Measurements from ENCODE around the gene AP1S1.
"Not testable (repeated sequence)": the region's sequence is repeated elsewhere in the genome, so short reads cannot be mapped to it uniquely, and the experiment has no call there.

AP1S1 gene

DNA sequence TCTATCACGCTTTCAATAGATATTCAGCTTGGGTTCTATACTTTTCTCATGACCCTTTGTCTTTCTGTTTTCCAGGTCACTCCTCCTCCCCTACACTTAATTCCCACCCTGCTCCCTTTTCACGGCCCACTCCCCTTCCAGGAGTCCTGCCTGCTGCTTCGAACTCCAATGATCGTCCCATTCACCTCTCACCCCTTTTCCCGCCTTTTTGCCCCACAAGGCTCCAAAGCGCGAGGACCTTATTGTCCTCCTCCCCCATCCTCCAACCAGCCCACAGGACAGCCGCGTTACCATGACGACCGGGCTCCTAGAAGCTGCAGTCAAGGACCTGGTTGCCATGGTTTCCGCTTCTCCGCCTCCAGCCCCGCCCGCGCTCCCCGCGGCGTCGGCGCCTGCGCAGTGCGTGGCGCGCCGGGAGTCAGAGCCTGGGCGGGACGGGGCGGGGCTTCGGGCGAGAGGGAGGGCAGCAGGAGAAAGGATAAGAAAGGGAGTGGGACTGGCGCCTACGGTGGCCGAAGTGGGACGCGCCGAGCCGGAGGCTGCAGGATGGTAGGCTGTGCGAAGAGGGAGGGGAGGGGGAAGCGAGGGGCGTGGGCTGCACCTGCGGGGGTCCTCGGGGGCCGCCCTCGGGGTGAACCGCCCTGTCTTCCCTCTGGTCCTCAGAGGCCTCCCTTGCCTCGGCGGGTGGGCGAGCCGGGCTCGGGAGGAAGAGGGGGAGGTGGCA is at the start of gene AP1S1:
Gene AP1S1, plus strand, starts transcription at position 508 of the 724 bp plus-strand sequence. Its CDS starts 39 bp downstream, at position 547.
- peak; percentile 98 for DNase-seq

DNA sequence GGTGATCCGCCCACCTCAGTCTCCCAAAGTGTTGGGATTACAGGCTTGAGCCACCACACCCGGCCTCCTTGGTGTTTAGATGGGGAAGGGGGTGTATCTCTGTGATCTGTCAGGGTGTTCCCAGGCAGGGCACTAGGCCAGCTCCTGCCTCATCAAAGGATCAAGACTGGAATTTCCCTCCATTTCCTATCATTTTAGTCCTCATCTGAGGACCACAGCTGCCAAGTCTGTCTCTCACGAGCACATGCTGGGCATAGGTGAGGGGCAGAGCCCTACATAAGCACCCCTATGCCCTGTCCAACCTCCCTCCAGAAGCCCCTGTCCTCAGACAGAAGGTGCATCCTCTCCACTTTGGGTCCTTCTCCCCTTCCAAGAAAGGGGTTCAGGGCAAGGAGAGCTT is 49.5 kb upstream of the AP1S1 start:
- DNase-seq = no peak

DNA sequence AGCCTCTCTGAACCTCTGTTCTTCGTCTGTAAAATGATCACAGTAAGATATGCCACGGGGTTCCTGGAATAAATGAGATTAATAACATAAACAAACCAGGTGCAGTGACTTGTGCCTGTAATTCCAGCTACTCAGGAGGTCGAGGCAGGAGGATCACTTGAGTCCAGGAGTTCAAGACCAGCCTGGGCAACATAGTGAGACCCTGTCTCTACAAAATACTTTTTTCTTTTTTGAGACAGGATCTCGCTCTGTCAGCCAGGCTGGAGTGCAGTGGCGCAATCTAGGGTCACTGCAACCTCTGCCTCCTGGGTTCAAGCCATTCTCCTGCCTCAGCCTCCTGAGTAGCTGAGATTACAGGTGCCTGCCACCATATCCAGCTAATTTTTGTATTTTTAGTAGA is 49.0 kb upstream of the AP1S1 start:
- DNase-seq = not testable (repeated sequence)

DNA sequence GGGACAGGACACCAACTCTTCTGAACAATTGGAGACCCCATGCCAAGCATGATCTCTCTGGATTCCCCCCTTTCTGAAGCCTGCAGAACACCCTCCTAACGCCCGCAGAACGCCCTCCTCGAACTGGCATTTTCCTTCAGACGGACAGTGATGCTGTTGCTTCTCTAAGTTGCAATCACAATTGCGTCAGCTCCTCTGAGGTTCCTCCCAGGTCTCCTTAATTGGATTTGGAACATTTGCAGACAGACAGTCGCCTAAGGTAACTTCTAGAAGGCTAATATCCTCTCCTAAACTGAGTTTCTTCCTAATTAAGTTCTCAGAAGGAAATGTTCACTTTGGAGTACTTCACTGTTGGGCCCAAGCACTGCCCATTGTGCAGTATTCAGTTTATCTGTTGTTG is 47.9 kb upstream of the AP1S1 start:
- DNase-seq = no peak

DNA sequence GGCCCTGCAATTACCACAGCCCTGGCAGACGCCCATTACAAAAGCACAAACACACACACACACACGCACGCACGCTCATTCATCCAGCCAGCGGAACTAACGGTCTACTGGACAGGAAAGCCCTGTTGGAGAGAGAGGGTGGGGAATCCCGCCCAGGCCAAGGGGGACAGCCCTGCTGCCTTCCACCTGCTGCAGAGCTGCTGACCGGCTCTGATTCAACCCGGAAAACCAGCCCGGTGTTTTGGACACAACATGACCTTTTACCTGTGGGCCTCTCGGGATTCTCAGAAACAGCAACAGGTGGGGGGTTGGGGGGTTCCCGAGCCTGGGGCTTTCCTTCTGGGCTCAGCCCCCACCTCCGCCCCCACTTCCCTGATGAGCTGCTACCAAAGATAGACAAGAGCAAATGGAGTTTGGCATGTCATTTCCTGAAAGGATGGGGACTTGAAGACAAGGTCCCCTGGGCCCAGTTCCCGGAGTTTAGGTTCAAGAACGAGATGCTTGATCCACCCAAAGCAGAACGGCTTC is 45.9 kb upstream of the AP1S1 start:
- DNase-seq = no peak

DNA sequence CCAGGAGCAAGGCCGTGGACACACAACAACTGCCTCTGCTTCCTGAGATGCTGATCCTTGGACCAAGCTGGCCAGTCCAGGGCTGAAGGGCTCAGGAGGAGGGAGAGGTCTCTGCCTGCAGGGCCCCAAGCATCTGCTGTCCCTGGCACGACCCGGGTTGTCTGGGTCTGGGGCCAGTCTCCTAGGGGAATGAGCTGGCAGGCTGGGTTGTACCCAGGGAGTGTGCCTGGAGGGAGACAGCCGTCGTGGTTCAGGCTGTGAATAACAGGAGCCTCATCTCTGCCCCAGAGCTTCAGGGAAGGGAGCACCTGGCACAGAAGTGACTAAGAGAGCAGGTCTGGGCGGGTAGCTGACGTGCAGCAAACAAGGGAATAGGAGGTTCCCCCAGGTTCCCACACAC is 45.3 kb upstream of the AP1S1 start:
- DNase-seq = no peak

DNA sequence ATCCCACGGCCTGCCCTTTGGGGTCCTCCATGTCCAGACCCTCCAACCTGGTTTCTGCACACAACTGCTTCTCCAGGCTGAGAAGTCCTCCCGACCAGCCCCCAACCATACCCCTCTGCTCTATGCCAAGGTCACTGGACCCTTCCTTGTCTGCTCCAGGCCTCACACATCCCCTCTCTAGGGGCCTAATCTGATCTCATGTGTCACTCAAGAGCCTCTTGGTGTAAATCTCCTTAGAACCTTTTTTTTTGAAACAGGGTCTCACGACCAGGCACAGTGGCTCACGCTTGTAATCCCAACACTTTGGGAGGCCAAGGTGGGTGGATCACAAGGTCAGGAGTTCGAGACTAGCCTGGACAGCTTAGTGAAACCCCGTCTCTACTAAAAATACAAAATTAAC is 44.9 kb upstream of the AP1S1 start:
- no peak for DNase-seq

DNA sequence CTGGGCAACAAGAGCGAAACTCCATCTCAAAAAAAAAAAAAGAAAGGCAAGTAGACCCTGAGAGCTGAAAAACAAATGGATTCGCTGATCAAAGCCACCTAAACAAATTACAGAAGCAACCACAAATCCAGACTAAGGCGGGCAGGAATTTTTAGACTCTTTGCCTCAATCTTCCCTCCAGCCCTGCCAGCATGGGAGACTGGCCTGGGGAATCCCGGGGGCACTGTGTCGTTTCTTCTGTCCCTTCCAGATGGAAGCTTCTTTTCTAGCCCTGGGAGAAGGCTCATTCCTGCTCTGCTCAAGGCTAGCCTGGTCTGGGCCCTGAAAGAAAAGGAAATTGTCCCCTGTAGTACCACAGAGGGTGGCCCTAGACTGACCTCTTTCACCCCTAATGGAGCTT is 43.0 kb upstream of the AP1S1 start:
- no peak for DNase-seq

DNA sequence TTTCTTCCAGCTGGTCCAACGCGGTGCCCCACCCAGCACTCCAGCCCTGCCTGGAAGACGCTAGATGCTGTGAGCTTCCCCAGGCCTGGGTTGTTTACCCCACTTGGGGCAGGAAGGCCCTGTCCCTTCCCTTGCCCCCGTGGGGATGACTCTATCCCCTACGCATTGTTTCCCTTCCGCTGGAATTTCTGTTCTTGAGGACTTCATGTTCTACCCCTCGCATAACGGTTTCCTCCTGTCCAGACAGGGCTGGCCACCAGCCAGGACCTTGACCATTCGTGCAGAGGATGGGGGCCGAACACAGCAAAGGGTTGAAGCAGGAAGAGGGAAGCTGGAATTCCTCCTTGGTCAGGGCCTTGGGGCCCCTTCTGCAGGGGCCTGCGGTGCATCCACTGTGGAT is 42.0 kb upstream of the AP1S1 start:
- DNase-seq = no peak

DNA sequence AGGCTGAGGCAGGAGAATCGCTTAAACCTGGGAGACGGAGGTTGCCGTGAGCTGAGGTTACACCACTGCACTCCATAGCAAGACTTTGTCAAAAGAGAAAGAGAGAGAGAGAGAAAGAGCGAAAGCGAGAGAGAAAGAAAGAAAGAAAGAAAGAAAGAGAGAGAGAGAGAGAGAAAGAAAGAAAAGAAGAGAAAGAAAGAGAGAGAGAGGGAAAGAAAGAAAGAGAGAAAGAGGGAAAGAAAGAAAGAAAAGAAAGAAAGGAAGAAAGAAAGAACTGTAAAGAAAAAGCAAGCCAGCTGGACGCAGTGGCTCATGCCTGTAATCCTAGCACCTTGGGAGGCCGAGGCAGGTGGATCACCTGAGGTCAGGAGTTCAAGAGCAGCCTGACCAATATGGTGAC is 41.1 kb upstream of the AP1S1 start:
- not testable (repeated sequence) for DNase-seq

DNA sequence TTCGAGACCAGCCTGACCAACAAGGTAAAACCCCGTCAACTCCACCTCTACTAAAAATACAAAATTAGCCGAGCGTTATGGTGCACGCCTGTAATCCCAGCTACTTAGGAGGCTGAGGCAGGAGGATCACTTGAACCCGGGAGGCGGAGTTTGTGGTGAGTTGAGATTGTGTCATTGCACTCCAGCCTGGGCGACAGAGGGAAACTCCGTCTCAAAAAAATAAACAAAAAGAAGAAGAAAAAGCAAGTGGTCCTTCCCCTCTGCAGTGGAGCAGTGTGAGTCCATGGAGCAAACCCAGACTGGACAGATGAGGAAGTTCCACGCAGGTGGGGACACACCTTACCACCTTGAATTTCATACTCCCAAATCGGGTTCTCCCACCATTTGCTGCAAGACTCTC is 40.4 kb upstream of the AP1S1 start:
- no peak for DNase-seq

DNA sequence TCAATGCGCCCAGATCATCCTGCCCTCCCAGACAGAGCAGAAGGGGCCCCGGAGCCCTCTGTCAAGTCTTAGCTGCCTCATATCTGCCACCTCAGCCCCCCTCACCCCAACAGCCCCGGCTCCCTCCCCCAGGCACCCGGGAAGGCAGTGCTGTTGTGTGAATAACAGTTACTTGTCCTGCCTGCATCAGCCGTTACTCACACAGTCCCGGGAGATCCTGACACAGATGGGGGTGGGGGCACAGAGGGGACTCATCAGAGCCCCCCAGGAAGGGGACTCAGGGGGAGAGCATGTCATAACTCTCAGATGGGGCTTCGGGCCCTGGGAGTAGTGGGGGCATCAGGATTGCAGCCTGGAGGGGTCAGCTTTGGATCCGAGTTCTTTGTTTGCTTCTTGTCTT is 39.8 kb upstream of the AP1S1 start:
- no peak for DNase-seq

DNA sequence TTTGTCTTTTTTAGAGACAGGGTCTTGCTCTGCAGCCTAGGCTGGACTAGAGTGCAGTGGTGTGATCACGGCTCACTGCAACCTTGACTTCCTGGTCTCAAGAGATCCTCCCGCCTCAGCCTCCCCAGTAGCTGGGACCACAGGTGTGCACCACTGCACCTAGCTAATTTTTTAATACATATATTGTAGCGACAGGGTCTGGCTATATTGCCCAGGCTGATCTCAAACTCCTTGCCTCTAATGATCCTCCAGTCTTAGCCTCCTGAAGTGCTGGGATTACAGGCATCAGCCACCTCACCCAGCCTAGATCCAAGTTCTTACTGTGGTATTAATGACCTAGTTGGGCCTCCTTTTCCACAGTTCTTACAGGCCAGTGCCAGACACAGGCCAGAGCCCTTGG is 39.1 kb upstream of the AP1S1 start:
- no peak for DNase-seq

DNA sequence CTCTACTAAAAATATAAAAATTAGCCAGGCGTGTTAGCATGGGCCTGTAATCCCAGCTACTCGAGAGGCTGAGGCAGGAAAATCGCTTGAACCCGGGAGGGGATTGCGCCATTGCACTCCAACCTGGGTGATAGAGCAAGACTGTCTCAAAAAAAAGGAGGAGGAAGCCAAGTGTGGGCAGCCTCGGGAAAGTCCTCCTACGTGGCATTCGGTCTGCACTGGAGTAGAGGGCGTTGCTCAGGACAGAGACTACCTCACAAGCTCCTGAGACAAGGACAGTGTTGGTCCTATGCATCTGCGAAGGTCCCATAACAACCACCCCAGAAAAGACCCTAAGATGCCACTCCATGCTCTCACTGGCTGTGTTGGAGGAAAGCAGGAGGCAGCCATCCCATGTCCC is 37.4 kb upstream of the AP1S1 start:
- DNase-seq = no peak

DNA sequence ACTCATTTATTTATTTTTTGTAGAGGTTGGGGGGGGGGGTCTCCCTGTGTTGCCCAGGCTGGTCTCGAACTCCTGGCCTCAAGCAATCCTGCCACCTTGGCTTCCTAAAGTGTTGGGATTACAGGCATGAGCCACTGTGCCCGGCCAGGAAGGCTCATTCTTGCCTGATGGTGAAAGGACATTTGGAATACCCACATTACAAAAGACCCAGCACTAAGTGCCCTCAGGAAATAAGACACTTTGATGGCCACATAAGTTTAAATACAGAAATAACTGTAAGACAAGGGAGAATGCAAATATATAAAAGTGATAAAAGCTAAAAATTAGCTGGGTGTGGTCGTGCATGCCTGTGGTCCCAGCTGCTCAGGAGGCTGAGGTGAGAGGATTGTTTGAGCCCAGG is 35.4 kb upstream of the AP1S1 start:
- DNase-seq = no peak

DNA sequence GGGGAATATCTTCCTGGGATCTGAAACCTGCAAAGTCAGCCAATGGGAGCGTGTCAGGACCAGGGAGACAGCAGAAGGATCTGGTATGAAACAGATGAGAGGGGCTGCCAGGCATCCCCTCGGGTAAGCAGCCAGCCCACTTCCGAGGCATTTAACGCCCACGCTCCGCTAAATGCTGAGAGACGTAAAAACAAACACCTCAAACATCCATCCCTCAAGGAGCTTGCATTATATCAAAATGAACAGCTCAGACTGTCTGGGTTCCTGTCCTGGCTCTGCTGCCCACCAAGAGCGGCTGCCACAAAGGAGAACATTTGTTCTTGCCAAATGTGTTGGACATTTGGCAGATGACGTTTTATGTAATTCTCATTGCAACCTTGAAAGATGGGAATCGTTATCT is 34.4 kb upstream of the AP1S1 start:
- no peak for DNase-seq

DNA sequence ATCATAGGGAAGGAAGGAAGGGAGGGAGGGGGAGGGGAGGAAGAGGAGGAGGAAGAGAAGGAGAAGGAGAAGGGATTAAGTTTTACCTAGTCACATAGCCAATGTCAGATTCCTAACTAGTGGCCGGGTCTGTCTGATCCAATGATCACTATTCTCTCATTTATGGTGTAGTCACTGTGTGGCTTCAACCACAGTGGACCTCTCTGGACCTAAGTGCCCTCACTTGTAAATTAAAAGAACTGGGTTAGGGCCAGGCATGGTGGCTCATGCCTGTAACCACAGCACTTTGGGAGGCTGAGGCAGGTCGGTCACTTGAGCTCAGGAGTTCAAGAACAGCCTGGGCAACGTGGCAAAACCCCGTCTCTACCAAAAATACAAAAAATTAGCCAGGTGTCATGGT is 34.0 kb upstream of the AP1S1 start:
- DNase-seq = no peak

DNA sequence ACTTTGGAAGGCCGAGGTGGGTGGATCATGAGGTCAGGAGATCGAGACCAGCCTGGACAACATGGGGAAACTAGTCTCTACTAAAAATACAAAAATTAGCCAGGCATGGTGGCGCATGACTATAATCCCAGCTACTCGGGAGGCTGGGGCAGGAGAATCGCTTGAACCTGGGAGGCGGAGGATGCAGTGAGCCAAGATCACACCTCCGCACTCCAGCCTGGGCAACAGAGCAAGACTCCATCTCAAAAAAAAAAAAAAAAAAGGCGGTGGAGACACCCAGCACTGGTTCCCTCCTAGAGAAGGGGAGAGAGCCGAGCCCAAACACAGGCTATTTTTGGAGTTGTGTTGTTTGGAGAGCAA is 32.7 kb upstream of the AP1S1 start:
- DNase-seq = not testable (repeated sequence)

DNA sequence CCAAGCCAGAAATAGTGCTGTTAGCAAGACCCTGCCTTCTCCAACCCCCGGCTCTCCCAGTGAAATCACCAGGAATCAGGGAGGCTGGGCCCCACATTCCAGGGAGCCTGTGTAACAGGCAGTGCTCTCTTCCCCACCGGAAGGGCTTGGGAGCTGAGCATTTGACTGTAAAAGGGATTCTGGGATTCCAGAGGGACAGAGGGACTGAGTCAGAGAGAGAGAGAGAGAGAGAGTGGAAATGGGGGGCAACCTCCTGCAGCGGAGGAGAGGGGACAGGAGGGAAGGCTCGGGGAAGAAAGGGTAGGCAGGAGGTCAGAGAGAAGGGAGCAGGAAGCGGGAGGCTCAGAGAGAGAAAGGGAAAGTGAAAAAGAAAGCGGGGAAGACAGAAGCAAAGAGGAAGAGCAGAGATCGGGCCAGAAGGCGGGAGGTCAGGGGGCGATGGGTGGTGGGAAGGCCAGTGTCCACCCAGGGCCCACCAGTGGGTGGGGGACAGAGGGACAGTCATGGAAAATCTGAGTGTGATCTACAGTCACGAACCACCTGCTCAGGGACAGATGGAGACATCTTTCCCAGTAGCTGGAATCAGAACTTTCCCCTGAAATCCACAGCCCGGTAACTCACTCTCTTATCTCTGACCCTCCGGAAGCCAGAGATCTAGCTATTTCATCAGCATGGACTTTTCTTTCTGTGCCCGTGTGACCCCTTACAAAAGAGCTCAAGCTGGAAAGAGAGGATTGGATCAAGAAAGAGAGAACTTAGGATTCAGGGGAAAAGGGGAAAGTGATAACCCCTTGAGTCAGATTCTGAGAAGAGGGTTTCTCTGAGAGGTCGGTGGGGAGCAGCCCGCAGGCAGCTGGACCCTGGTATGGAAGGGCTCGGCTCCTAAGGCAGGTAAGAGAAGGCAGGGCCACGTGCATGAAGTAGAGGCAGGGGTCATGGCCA is 32.0 kb upstream of the AP1S1 start:
- no peak for DNase-seq

DNA sequence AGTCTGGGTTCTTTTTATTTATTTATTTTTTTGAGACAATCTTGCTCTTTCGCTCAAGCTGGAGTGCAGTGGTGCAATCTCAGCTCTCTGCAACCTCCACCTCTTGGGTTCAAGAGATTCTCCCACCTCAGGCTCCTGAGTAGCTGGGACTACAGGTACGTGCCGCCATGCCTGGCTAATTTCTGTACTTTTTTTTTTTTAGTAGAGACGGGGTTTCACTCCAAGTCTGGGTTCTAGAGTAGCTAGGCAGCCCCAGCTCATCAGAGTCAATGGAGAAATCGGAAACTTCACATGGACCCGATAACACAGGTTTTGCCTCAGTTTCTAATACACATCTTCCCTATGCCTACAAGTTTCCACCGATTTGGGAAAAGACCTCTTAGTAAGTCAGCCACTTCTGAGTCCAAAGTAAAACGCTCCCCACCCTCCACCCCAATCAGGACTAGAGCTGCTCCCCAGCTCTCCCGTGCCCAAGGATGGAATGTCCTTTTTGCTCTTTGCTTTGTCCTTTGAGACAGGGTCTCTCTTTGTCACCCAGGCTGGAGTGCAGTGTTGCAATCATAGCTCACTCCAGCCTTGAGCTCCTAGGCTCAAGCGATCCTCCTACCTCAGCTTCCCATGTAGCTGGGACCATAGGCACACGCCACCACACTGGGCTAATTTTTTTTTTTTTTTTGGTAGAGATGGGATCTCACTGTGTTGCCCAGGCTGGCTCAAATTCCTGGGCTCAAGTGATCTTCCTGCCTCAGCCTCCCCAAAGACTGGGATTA is 31.2 kb upstream of the AP1S1 start:
- DNase-seq = no peak

DNA sequence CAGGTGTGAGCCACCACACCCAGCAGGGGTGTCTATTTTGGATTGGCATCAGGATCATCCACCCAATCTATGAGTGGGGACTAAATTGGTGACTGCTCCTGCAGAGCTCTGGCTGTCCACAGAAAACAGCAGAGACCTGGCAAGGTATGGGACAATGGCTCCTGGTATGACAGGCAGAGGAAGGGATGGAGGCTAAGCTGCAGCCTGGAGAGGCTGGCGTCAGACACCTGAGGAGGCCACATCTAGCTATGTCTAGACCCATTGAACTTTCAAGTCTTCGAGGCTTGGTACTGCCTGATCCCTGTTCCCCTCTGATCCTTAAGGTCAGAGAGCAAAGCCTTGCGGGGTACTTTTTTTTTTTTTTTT is 30.6 kb upstream of the AP1S1 start:
- no peak for DNase-seq

DNA sequence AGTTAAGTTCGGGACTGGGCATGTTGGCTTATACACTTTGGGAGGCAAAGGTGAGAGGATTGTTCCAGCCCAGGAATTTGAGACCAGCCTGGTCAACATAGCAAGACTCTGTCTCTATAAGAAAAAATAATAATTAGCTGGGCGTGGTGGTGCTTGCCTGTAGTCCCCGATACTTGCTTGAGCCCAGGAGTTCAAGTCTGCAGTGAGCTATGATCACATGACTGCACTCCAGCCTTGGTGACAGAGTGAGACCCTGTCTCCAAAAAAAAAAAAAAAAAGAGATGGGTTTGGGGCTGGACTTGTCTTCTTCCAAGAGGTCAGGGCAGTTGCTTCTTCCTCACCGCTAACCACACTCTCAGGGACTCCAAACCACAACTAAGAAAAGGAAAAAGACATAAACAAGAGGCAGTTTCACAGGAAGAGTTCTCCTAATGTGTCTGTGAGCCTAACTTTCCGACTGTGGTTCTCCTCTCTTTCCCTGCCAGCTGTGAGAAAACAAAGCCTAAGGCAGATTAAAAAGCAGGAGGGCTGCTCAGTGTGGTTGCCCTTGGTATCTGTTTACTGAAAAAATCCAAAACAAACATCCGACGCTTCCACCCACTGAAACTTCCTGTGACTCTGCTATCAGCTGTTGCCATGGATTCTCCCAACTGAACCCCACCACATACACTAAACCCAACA is 29.8 kb upstream of the AP1S1 start:
- DNase-seq = no peak

All from NCI-H2171 (cell line).